HepG2 (cell line): Measurements from ENCODE around the gene FAM20C. TPM values are rescaled to one million over a fixed set of nuclear protein-coding genes. Genes with fewer than 3 reads are reported as not detected.

Source experiments
- ARNT2 ChIP-seq: sonication (generic); formaldehyde crosslinking; IDR thresholded peaks from 2 replicates; pipeline ENCODE4 v1.8.0; 2022; ENCODE audit warnings: mild to moderate bottlenecking, low read depth, missing genetic modification reagents, moderate library complexity
- ATF7-NPFF ChIP-seq: sonication (generic); formaldehyde crosslinking; IDR thresholded peaks from 2 replicates; pipeline ENCODE4 v1.8.1; 2023; ENCODE audit warnings: mild to moderate bottlenecking, low read depth, missing genetic modification reagents, moderate library complexity
- EEA1 ChIP-seq: sonication (generic); formaldehyde crosslinking; IDR thresholded peaks from 2 replicates; pipeline ENCODE4 v1.5.1; 2020; ENCODE audit warnings: mild to moderate bottlenecking, missing genetic modification reagents, borderline replicate concordance
- FOXA3 ChIP-seq: IDR thresholded peaks from 2 replicates; pipeline ENCODE4 v1.6.1; 2016; ENCODE audit warnings: missing genetic modification reagents, missing compliant biosample characterization
- GLI4 ChIP-seq: sonication (generic); formaldehyde crosslinking; IDR thresholded peaks from 2 replicates; pipeline ENCODE4 v1.5.1; 2020; ENCODE audit warnings: missing genetic modification reagents, mild to moderate bottlenecking, moderate library complexity, borderline replicate concordance
- IRF2 ChIP-seq: IDR thresholded peaks from 2 replicates; pipeline ENCODE4 v1.6.1; 2018; ENCODE audit warnings: missing genetic modification reagents, missing compliant biosample characterization
- NCOA5 ChIP-seq: sonication (generic); formaldehyde crosslinking; IDR thresholded peaks from 2 replicates; pipeline ENCODE4 v1.4.0; 2020; ENCODE audit warnings: missing genetic modification reagents
- SIX1 ChIP-seq: sonication (generic); formaldehyde crosslinking; IDR thresholded peaks from 2 replicates; pipeline ENCODE4 v1.4.0; 2020; ENCODE audit warnings: missing genetic modification reagents, borderline replicate concordance
- SKI ChIP-seq: fragments of 450-650 bp; IDR thresholded peaks from one replicate; pipeline ENCODE4 v1.6.1; 2018; ENCODE audit warnings: mild to moderate bottlenecking; ENCODE audit not compliant: partially characterized antibody
- TOE1 ChIP-seq: sonication (generic); formaldehyde crosslinking; IDR thresholded peaks from 2 replicates; pipeline ENCODE4 v1.4.0; 2020; ENCODE audit warnings: mild to moderate bottlenecking, missing genetic modification reagents
- ZNF251 ChIP-seq: sonication (generic); formaldehyde crosslinking; IDR thresholded peaks from 2 replicates; pipeline ENCODE4 v1.9.0; 2021; ENCODE audit warnings: mild to moderate bottlenecking, missing genetic modification reagents
- ZNF724P ChIP-seq: sonication (generic); formaldehyde crosslinking; IDR thresholded peaks from 2 replicates; pipeline ENCODE4 v1.8.0; 2022; ENCODE audit warnings: missing genetic modification reagents, borderline replicate concordance
- ZNF773 ChIP-seq: sonication (generic); formaldehyde crosslinking; IDR thresholded peaks from 2 replicates; pipeline ENCODE4 v1.4.0; 2020; ENCODE audit warnings: missing genetic modification reagents, borderline replicate concordance
- polyA plus RNA-seq, 8 experiments: library from polyadenylated mRNA; depleted of rRNA in 3 of 8; stranded (reverse) in 7 of 8; unstranded in 1 of 8; fragments of >200 nt; fragmentation: Illumina TruSeq in 4 of 8; extraction: Trizol in 4 of 8; gene quantifications; 2 replicates each; pipeline versions ENCODE4 v1.2.1 to v1.2.3, GENCODE V29; 2011 to 2016; ENCODE audit warnings: low read depth in 4 of 8, missing spikeins in 1 of 8, mixed read lengths in 1 of 8; ENCODE audit not compliant: insufficient read depth in 1 of 8
- total RNA-seq, 5 experiments: library from RNA; depleted of rRNA; stranded (reverse); fragments of >200 nt; fragmentation: Illumina TruSeq; extraction: Trizol; gene quantifications; 2 replicates each; pipeline ENCODE4 v1.2.3, GENCODE V29; 2016; ENCODE audit warnings: low read depth in 1 of 5
- TF ChIP-seq, protein P1 (sequence below): sonication (generic); formaldehyde crosslinking; IDR thresholded peaks from 2 replicates; pipeline ENCODE4 v1.9.0; 2022; ENCODE audit warnings: missing genetic modification reagents, mild to moderate bottlenecking, borderline replicate concordance
- TF ChIP-seq, protein P2 (sequence below): conservative IDR thresholded peaks from 2 replicates; pipeline ENCODE4 v1.6.1; 2018; ENCODE audit warnings: missing genetic modification reagents
- TF ChIP-seq, protein P3 (sequence below): sonication (generic); formaldehyde crosslinking; IDR thresholded peaks from 2 replicates; pipeline ENCODE4 v1.5.0; 2020; ENCODE audit warnings: missing genetic modification reagents, mild to moderate bottlenecking, borderline replicate concordance
- TF ChIP-seq, protein P4 (sequence below), 2 experiments: sonication (generic) in 1 of 2; formaldehyde crosslinking in 1 of 2; IDR thresholded peaks; 2 replicates each; pipeline versions ENCODE4 v1.6.1 to v1.9.0; 2014 to 2022; ENCODE audit warnings: antibody characterized with exemption in 1 of 2, borderline replicate concordance in 1 of 2, inconsistent platforms in 1 of 2, low read depth in 1 of 2, missing genetic modification reagents in 1 of 2

FAM20C gene
- total and polyA plus RNA-seq, 2 of the 13 experiments (the other 11 are each of a cell fraction or from before 2014, with no cell fraction given) = 11.9 to 19.9 TPM

DNA sequence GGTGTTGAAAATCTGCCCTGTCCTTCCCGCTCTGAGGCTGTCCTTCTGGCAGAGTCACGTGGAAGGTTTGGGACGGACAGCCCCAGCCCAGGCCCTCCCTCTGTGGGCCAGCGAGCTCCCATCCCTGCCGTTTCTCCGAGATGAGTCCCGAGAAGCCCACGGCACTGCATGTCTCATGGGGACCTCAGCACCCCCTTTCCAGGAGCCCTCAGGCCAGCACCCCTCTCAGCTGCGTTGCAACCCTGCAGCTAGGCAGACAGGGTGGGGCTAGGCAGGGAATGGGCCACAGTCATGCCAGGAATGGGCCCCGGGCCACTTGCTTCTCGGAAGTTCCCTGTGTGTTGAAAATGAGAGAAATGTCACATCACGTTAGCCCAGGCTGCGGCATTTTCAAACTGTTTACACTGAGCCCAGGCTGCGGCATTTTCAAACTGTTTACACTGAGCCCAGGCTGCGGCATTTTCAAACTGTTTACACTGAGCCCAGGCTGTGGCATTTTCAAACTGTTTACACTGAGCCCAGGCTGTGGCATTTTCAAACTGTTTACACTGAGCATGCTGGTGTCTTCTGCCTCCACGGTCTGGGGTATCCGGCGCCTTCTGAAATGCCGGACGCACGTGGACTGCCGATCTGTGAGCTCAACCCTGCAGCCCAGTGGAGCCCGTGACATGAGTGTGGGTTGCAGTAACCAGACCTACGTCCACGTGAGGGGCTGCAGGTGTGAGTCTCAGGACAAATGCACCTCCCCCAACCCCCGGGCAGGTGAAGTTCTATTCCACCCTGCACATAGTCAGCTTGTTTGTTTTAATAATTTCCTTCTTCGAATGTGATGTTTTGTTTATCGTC is 42.6 kb downstream of the FAM20C start (continued):
- TF ChIP-seq, protein P1, sequence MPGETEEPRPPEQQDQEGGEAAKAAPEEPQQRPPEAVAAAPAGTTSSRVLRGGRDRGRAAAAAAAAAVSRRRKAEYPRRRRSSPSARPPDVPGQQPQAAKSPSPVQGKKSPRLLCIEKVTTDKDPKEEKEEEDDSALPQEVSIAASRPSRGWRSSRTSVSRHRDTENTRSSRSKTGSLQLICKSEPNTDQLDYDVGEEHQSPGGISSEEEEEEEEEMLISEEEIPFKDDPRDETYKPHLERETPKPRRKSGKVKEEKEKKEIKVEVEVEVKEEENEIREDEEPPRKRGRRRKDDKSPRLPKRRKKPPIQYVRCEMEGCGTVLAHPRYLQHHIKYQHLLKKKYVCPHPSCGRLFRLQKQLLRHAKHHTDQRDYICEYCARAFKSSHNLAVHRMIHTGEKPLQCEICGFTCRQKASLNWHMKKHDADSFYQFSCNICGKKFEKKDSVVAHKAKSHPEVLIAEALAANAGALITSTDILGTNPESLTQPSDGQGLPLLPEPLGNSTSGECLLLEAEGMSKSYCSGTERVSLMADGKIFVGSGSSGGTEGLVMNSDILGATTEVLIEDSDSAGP (CRISPR knock-in tag) = peak; percentile 24; the same call in 1 of the 2 replicates
- no peak for TF ChIP-seq GLI4 (CRISPR knock-in tag)
- peak; percentile 73; the same call in 1 of the 2 replicates for TF ChIP-seq ARNT2 (CRISPR knock-in tag)
- no peak for TF ChIP-seq ZNF251 (CRISPR knock-in tag)
- no peak for TF ChIP-seq NCOA5 (CRISPR knock-in tag)
- no peak; the same call in 1 of the 2 replicates for TF ChIP-seq SIX1 (CRISPR knock-in tag)
- TF ChIP-seq ATF7-NPFF (CRISPR knock-in tag) = no peak
- TF ChIP-seq, protein P2, sequence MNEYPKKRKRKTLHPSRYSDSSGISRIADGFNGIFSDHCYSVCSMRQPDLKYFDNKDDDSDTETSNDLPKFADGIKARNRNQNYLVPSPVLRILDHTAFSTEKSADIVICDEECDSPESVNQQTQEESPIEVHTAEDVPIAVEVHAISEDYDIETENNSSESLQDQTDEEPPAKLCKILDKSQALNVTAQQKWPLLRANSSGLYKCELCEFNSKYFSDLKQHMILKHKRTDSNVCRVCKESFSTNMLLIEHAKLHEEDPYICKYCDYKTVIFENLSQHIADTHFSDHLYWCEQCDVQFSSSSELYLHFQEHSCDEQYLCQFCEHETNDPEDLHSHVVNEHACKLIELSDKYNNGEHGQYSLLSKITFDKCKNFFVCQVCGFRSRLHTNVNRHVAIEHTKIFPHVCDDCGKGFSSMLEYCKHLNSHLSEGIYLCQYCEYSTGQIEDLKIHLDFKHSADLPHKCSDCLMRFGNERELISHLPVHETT (CRISPR knock-in tag) = no peak; the same call in 1 of the 2 replicates
- TF ChIP-seq SKI = no peak
- TF ChIP-seq, protein P3, sequence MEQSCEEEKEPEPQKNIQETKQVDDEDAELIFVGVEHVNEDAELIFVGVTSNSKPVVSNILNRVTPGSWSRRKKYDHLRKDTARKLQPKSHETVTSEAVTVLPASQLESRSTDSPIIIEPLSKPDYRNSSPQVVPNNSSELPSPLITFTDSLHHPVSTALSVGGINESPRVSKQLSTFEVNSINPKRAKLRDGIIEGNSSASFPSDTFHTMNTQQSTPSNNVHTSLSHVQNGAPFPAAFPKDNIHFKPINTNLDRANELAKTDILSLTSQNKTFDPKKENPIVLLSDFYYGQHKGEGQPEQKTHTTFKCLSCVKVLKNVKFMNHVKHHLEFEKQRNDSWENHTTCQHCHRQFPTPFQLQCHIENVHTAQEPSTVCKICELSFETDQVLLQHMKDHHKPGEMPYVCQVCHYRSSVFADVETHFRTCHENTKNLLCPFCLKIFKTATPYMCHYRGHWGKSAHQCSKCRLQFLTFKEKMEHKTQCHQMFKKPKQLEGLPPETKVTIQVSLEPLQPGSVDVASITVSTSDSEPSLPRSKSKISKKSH = no peak
- no peak for TF ChIP-seq ZNF773 (CRISPR knock-in tag)
- no peak for TF ChIP-seq TOE1 (CRISPR knock-in tag)
- peak; percentile 95 for TF ChIP-seq FOXA3
- TF ChIP-seq, protein P4, sequence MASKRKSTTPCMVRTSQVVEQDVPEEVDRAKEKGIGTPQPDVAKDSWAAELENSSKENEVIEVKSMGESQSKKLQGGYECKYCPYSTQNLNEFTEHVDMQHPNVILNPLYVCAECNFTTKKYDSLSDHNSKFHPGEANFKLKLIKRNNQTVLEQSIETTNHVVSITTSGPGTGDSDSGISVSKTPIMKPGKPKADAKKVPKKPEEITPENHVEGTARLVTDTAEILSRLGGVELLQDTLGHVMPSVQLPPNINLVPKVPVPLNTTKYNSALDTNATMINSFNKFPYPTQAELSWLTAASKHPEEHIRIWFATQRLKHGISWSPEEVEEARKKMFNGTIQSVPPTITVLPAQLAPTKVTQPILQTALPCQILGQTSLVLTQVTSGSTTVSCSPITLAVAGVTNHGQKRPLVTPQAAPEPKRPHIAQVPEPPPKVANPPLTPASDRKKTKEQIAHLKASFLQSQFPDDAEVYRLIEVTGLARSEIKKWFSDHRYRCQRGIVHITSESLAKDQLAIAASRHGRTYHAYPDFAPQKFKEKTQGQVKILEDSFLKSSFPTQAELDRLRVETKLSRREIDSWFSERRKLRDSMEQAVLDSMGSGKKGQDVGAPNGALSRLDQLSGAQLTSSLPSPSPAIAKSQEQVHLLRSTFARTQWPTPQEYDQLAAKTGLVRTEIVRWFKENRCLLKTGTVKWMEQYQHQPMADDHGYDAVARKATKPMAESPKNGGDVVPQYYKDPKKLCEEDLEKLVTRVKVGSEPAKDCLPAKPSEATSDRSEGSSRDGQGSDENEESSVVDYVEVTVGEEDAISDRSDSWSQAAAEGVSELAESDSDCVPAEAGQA (IDR thresholded peaks at IDR 0.05; ENCODE audit: low read depth) = 0 out of 2 replicates have a peak, but pooled peaks have one; percentile 25
- TF ChIP-seq, protein P4 (CRISPR knock-in tag; IDR thresholded peaks at IDR 0.05; ENCODE audit: borderline replicate concordance) = no peak
- TF ChIP-seq IRF2 = peak; percentile 80; the same call in 1 of the 2 replicates
- TF ChIP-seq ZNF724P (CRISPR knock-in tag) = peak; percentile 53; the same call in 1 of the 2 replicates
- no peak for TF ChIP-seq EEA1
